Measurements from ENCODE around the gene ZSWIM6.

ZSWIM6 gene

DNA sequence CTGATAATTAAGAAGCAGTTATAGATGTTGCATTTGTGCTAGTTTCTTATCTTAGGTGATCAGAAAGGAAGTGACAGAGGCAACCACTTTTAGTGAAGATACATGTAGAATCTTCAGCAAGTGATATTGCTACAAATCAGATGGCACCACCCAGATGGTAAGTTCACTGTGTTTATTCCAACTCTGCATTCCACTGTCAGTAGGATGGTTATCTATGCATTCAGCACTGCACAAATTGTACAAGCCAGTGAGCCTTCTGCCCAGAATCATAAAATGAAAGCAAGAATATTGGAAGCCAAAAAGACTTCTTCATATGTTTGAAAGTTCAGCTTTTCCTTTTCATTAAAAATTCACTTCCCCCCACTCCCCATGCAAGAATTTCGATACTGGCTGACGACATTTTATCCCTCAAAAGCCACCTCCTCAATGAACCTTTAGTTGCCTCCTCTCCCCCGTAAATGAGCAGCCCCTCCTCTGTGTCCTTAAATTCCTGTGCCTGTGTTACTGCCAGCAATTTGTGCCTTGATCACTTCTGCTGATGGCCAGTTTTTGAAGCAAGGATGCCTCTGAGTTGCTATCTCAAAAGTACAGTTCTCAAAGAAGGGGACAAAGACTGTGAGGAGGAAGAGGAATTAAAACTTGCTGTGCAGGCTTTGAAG, 91.6 kb downstream of the ZSWIM6 start:
- FAIRE-seq (no peak), DNase-seq (ENCODE audit: insufficient read length, low spot score) (no peak)
- no peak for TF ChIP-seq CTCF (IDR thresholded peaks at IDR 0.05; ENCODE audit: insufficient read depth, missing control alignments)

- DNase-seq (ENCODE audit: insufficient read length, low spot score): no peak
- TF ChIP-seq CTCF (IDR thresholded peaks at IDR 0.05; ENCODE audit: insufficient read depth, missing control alignments): no peak
- no peak for FAIRE-seq
Measured at GRCh38 chr5:61425918-61426317, 93.9 kb downstream of the ZSWIM6 start.

DNA sequence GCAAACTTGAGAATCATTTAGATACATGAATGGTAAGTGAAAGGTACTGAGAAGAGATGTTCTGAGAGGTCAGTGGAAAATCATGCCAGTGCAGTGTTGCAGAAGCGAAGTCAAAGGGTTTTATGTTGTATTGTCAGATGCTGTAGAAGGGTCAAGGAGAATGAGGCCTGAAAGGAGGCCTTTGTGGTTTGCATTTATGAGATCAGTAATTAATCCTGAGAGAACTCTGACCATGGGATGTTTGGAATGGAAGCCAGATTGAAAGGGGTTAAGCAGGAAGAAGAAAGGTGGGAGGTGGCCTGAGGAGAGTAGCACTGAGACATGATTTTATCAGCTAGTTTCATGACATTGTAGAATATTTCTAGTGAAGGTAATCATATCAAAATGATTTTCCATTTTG, 97.8 kb downstream of the ZSWIM6 start:
- DNase-seq (ENCODE audit: insufficient read length, low spot score) (no peak), FAIRE-seq (no peak)
- TF ChIP-seq CTCF (IDR thresholded peaks at IDR 0.05; ENCODE audit: insufficient read depth, missing control alignments): no peak

DNA sequence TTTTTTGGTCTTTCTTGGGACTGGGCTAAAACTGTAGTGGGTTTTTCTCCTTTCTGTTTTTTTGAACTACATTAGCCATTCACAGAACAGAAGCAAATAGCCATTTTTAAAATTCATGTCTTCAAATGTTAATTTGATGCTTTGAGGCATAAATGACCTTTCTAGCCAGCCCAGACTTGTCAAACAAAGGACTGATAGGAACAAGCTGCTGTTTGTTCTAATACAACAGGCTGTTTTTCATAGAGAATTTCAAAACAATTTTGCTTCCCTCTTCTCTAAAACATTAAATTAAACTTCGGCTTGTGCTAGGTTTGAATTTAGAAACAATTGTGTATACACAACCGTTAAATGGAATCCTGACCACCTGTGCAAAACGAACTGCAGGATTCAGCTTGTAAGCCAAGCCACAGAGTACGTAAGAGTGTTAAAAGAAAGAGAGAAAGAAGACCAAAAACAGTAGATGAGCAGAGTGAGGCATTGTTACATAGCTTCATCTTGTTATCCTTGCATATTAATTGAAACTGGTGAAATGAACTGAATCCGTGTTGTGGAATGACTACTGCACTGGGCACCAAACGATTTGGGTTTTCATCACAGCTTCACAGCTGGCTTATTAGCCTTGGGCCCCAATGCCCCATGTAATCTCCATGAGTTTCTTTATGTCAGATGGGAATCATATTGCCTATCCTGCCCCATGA, 100.0 kb downstream of the ZSWIM6 start:
- DNase-seq (ENCODE audit: insufficient read length, low spot score) (no peak), FAIRE-seq (no peak)
- TF ChIP-seq CTCF (IDR thresholded peaks at IDR 0.05; ENCODE audit: insufficient read depth, missing control alignments): no peak

DNA sequence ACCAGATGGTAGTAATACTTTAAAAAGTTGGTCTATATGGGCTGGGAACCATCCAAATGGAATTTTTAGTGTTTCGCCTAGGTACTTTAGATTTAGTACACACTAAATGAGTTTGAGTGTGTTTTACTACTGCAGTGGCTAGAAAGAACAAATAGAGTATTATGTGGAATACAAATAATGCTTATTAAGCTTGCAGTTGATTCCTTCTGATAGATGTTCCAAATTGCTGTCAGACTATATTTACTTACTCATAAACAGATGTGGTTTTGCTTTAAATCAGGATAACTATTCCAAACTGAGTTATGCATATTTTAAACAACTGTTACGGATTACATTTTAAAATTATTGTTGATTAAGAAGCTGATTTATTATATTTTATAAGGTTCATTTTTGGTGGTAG, 103.3 kb downstream of the ZSWIM6 start:
- no peak for FAIRE-seq
- no peak for TF ChIP-seq CTCF (IDR thresholded peaks at IDR 0.05; ENCODE audit: insufficient read depth, missing control alignments)
- no peak for DNase-seq (ENCODE audit: insufficient read length, low spot score)

DNA sequence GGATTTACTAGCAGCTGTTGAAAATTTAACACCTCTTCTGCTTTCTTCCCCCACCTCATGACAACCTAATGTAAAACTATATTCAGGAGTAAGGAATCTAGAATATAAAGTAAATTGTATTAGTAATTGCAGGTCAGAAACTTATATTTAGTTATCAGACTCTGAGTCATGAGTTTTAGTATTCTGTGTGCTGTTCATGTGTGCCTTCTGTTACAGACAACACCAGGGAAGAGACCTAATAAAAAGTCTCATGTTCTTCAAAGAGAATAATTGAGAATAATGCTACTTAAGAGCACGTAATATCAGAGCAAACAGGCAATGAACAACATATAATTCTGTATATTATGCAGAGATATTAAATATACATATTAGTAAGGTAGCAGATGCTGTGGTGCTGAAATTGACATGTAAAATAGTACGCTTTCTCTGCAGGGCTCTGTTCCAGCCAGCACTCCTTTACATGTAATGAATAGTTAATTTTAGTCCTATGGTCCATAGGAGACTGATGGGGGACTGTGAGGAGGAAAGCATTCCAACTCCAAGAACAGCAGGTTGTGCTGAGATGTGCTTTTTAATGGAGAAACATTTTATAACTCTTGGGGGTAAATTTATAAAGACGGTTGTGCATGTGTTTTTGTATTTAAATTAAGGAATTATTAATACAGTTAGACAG, 106.4 kb downstream of the ZSWIM6 start:
- DNase-seq (ENCODE audit: insufficient read length, low spot score) (no peak), FAIRE-seq (no peak)
- no peak for TF ChIP-seq CTCF (IDR thresholded peaks at IDR 0.05; ENCODE audit: insufficient read depth, missing control alignments)

DNA sequence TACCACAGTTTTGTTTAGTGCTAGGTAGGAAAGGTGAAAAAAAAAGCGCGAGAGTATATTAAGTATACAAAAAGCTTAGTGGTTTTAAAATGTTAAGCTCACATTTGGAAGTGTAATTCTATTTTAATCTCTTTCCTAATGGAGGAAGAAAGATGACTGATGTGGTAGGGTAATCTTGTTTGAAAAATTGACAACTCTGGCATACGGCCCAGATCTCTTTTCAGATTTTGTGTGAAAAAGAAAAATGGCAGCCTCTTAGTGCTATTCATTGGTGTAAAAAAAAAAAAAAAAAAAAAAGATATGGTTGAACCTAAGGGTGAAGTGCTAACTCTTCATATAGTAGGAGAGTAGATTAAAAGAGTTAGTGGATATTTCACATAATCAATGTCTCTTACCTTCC, 108.0 kb downstream of the ZSWIM6 start:
- DNase-seq (ENCODE audit: insufficient read length, low spot score) (no peak), FAIRE-seq (no peak)
- TF ChIP-seq CTCF (IDR thresholded peaks at IDR 0.05; ENCODE audit: insufficient read depth, missing control alignments): no peak
